Measurements from ENCODE around the gene ZNF576.
"Not testable (repeated sequence)": the region's sequence is repeated elsewhere in the genome, so short reads cannot be mapped to it uniquely, and the experiment has no call there.

The ZNF576 gene

GRCh38 chr19:43626838-43627237 is 30.4 kb downstream of the ZNF576 start:
- DNase-seq (ENCODE audit: low spot score): no peak

- no peak for DNase-seq (ENCODE audit: low spot score)
Observed at GRCh38 chr19:43628646-43629326, 32.4 kb downstream of the ZNF576 start.

GRCh38 chr19:43631491-43631890 is 35.1 kb downstream of the ZNF576 start:
- no peak for DNase-seq (ENCODE audit: low spot score)

GRCh38 chr19:43633520-43633919 is 37.1 kb downstream of the ZNF576 start:
- no peak for DNase-seq (ENCODE audit: low spot score)

- DNase-seq (ENCODE audit: low spot score): peak; percentile 51
Observed at GRCh38 chr19:43634068-43634467, 37.7 kb downstream of the ZNF576 start.

GRCh38 chr19:43634506-43634871 is 38.1 kb downstream of the ZNF576 start:
- peak; percentile 90 for DNase-seq (ENCODE audit: low spot score)

- peak; percentile 77 for DNase-seq (ENCODE audit: low spot score)
Observed at GRCh38 chr19:43634872-43635560, 38.6 kb downstream of the ZNF576 start.

GRCh38 chr19:43635561-43635940 is 39.2 kb downstream of the ZNF576 start:
- DNase-seq (ENCODE audit: low spot score): not testable (repeated sequence)

- DNase-seq (ENCODE audit: low spot score): no peak
Observed at GRCh38 chr19:43636121-43636683, 39.8 kb downstream of the ZNF576 start.

GRCh38 chr19:43638214-43638994 is 42.0 kb downstream of the ZNF576 start:
- peak; percentile 59 for DNase-seq (ENCODE audit: low spot score)

- DNase-seq (ENCODE audit: low spot score): no peak
Observed at GRCh38 chr19:43638995-43639518, 42.7 kb downstream of the ZNF576 start.

- no peak for DNase-seq (ENCODE audit: low spot score)
Observed at GRCh38 chr19:43639519-43640423, 43.4 kb downstream of the ZNF576 start, which contains the start of gene CADM4. CADM4 (minus strand) TSS chr19:43639850; CDS start chr19:43639790, 60 bp downstream.

- DNase-seq (ENCODE audit: low spot score): no peak
Observed at GRCh38 chr19:43640424-43640757, 44.0 kb downstream of the ZNF576 start.

GRCh38 chr19:43641333-43641732 is 44.9 kb downstream of the ZNF576 start:
- DNase-seq (ENCODE audit: low spot score): no peak

GRCh38 chr19:43642531-43642930 is 46.1 kb downstream of the ZNF576 start:
- no peak for DNase-seq (ENCODE audit: low spot score)

- no peak for DNase-seq (ENCODE audit: low spot score)
Observed at GRCh38 chr19:43643326-43643725, 46.9 kb downstream of the ZNF576 start.

GRCh38 chr19:43644181-43644580 is 47.8 kb downstream of the ZNF576 start:
- DNase-seq (ENCODE audit: low spot score): no peak

- DNase-seq (ENCODE audit: low spot score): no peak
Observed at GRCh38 chr19:43648633-43649032, 52.2 kb downstream of the ZNF576 start.

- no peak for DNase-seq (ENCODE audit: low spot score)
Observed at GRCh38 chr19:43649514-43649913, 53.1 kb downstream of the ZNF576 start.

- DNase-seq (ENCODE audit: low spot score): not testable (repeated sequence)
Observed at GRCh38 chr19:43650276-43650675, 53.9 kb downstream of the ZNF576 start.
